Endothelial cell of umbilical vein (primary cell): Measurements from ENCODE around the gene USP27X. TPM values are rescaled to one million over a fixed set of nuclear protein-coding genes. Genes with fewer than 3 reads are reported as not detected.

Experiments used
- BruUV-seq: library from RNA; stranded (reverse); fragments of 400-500 nt; replicated peaks from 2 replicates; lab custom pipeline; 2021; lab: Mats Ljungman, UMichigan
- CTCF ChIA-PET: fragments of 300-600, 350-600 bp; sonication (Branson Sonifier 250); formaldehyde crosslinking; loops from one replicate; lab custom pipeline; 2021; ENCODE audit warnings: antibody characterized with exemption, inconsistent platforms; lab: Charles Lee
- POLR2A ChIA-PET: fragments of 300-600, 350-600 bp; sonication (Branson Sonifier 250); formaldehyde crosslinking; loops from one replicate; lab custom pipeline; 2021; ENCODE audit warnings: antibody characterized with exemption, inconsistent platforms; lab: Charles Lee
- DNase-seq: peaks from one replicate; pipeline ENCODE4 v3.0.0-alpha.2; 2011; ENCODE audit warnings: low read depth, low spot score
- FAIRE-seq: peaks from 2 replicates; lab custom pipeline; 2011; peaks lifted over from hg19 to GRCh38; lab: Jason Lieb, UNC
- H2AFZ ChIP-seq: 2 replicates; pipeline ENCODE4 v1.6.0; 2012; ENCODE audit warnings: low read depth, low read length, control low read depth, inconsistent platforms
- H3K27ac ChIP-seq: 2 replicates; pipeline ENCODE4 v1.5.1; 2011; ENCODE audit warnings: low read depth, mild to moderate bottlenecking, control low read depth, low read length, moderate library complexity; ENCODE audit not compliant: insufficient read depth
- H3K27me3 ChIP-seq, 2 experiments: 2 replicates each; pipeline versions ENCODE4 v1.6.0 to v1.6.1; 2011; ENCODE audit warnings: low read length in 2 of 2, mixed read lengths in 1 of 2; ENCODE audit not compliant: control insufficient read depth in 2 of 2, insufficient read depth in 2 of 2
- H3K36me3 ChIP-seq, 2 experiments: 2 replicates in 1 of 2; 3 replicates in 1 of 2; pipeline ENCODE4 v1.5.1; 2011; ENCODE audit warnings: low read length in 2 of 2, mild to moderate bottlenecking in 1 of 2, moderate library complexity in 1 of 2; ENCODE audit not compliant: control insufficient read depth in 2 of 2, insufficient read depth in 2 of 2; ENCODE audit errors: extremely low read depth in 1 of 2
- H3K4me1 ChIP-seq: 3 replicates; pipeline ENCODE4 v1.5.1; 2011; ENCODE audit warnings: mild to moderate bottlenecking, low read length; ENCODE audit not compliant: control insufficient read depth, insufficient read depth; ENCODE audit errors: extremely low read depth
- H3K4me2 ChIP-seq: 2 replicates; pipeline ENCODE4 v1.6.1; 2011; ENCODE audit warnings: low read length, control low read depth, mixed read lengths; ENCODE audit not compliant: insufficient read depth
- H3K4me3 ChIP-seq, 3 experiments: fragments of 200-600 bp in 1 of 3; sonication (generic), shearing (Covaris generic) in 1 of 3; replicated peaks in 1 of 3; 2 replicates each; pipeline ENCODE4 v1.5.1; 2011 to 2016; ENCODE audit warnings: control low read depth in 3 of 3, low read length in 3 of 3, mild to moderate bottlenecking in 2 of 3, inconsistent platforms in 1 of 3, low read depth in 1 of 3, moderate library complexity in 1 of 3; ENCODE audit not compliant: insufficient read depth in 1 of 3
- H3K79me2 ChIP-seq: 2 replicates; pipeline ENCODE4 v1.6.0; 2012; ENCODE audit warnings: low read length, inconsistent platforms; ENCODE audit not compliant: control insufficient read depth, insufficient read depth
- H3K9ac ChIP-seq: replicated peaks from 2 replicates; pipeline ENCODE3; 2011; ENCODE audit warnings: low read length, control low read depth; ENCODE audit not compliant: insufficient read depth; ENCODE audit errors: extremely low read depth
- H3K9me1 ChIP-seq: replicated peaks from 3 replicates; pipeline ENCODE4 v1.6.0; 2011; ENCODE audit warnings: mild to moderate bottlenecking, low read length; ENCODE audit not compliant: control insufficient read depth, insufficient read depth; ENCODE audit errors: extremely low read depth
- H3K9me3 ChIP-seq: replicated peaks from 2 replicates; pipeline ENCODE4 v1.5.1; 2012; ENCODE audit warnings: low read length, inconsistent platforms; ENCODE audit not compliant: control insufficient read depth, insufficient read depth
- H4K20me1 ChIP-seq: replicated peaks from 2 replicates; pipeline ENCODE3; 2011; ENCODE audit warnings: mild to moderate bottlenecking, low read length; ENCODE audit not compliant: control insufficient read depth, insufficient read depth; ENCODE audit errors: extremely low read depth
- CTCF ChIP-seq, 2 donors: IDR thresholded peaks; 1 replicate in 1 of 2; 2 replicates in 1 of 2; pipeline ENCODE4 v1.5.1; 2011; ENCODE audit warnings: low read length in 2 of 2, mild to moderate bottlenecking in 2 of 2, moderate library complexity in 2 of 2, control low read depth in 1 of 2, inconsistent platforms in 1 of 2, low read depth in 1 of 2; ENCODE audit not compliant: insufficient read depth in 1 of 2; ENCODE audit errors: extremely low read depth in 1 of 2
- EZH2 ChIP-seq: IDR thresholded peaks from 2 replicates; pipeline ENCODE4 v1.6.1; 2012; ENCODE audit warnings: borderline replicate concordance, low read depth, mild to moderate bottlenecking, moderate library complexity, low read length, inconsistent platforms; ENCODE audit not compliant: severe bottlenecking
- GATA2 ChIP-seq: IDR thresholded peaks from 2 replicates; pipeline ENCODE4 v1.7.0; 2011; ENCODE audit warnings: low read depth, mild to moderate bottlenecking, moderate library complexity, mixed read lengths, low read length; ENCODE audit not compliant: insufficient read length, insufficient read depth
- JUN ChIP-seq: IDR thresholded peaks from 2 replicates; pipeline ENCODE4 v1.6.1; 2011; ENCODE audit warnings: borderline replicate concordance, low read depth; ENCODE audit not compliant: insufficient read length, insufficient read depth
- MAX ChIP-seq: IDR thresholded peaks from 2 replicates; pipeline ENCODE4 v1.6.1; 2011; ENCODE audit not compliant: insufficient read depth, insufficient read length
- MYC ChIP-seq: IDR thresholded peaks from one replicate; pipeline ENCODE4 v1.6.1; 2011; ENCODE audit warnings: mild to moderate bottlenecking, low read depth, low read length
- dilution Hi-C: fragments of 300-500 bp; cut with MboI; formaldehyde crosslinking; loops from one replicate; pipeline ENCODE4 v1.15.0; 2019; ENCODE audit warnings: low sequenced_read_pairs; ENCODE audit not compliant: extremely low pct_ligation_motif_present
- intact Hi-C: fragments of 100-400 bp; cut with micrococcal nuclease; formaldehyde crosslinking; loops from one replicate; pipeline ENCODE4 v1.10.0; 2022
- polyA plus RNA-seq, 4 experiments: library from polyadenylated mRNA; depleted of rRNA in 3 of 4; stranded (reverse) in 3 of 4; unstranded in 1 of 4; fragments of >200 nt; gene quantifications; 2 replicates each; pipeline versions ENCODE4 v1.2.1 to v1.2.3, GENCODE V29; 2011 to 2012; ENCODE audit warnings: missing spikeins in 1 of 4
- total RNA-seq: library from RNA; stranded (reverse); gene quantifications from 2 replicates; pipeline ENCODE4 v1.2.3, GENCODE V29; 2021

The USP27X gene
- total and polyA plus RNA-seq, 2 donors (not counting 3 experiments of a cell fraction or from before 2014, with no cell fraction given) = 2.2 to 2.3 TPM

GRCh38 chrX:49853661-49854060, 25.6 kb upstream of the USP27X start:
- ChIA-PET CTCF (no interaction called here), POLR2A (no interaction called here)
- Histone ChIP-seq H4K20me1 (no peaks in the 10 kb centered on the region), H3K9ac (no peak overlapping the region), H3K36me3 (no peaks in the 10 kb centered on the region), H3K79me2 (no peaks in the 10 kb centered on the region), H3K4me2 (no peak overlapping the region), H3K27ac (no peak overlapping the region), H3K4me1 (no peaks in the 10 kb centered on the region), H3K9me3 (no peaks in the 10 kb centered on the region), H3K9me1 (no peaks in the 10 kb centered on the region), H3K27me3 (no peaks in the 10 kb centered on the region), H2AFZ (no peak overlapping the region), H3K4me3 (no peak overlapping the region)
- DNase-seq = no peak
- intact Hi-C loops (no loop called here), dilution Hi-C loops (no loop called here)
- no TSS peak for BruUV-seq
- no peak for TF ChIP-seq MAX
- no peak for TF ChIP-seq EZH2
- no peak for TF ChIP-seq JUN
- TF ChIP-seq CTCF (IDR thresholded peaks at IDR 0.05; ENCODE audit: extremely low read depth in 1 of 2, insufficient read depth in 1 of 2, low read depth in 1 of 2, low read length in 2 of 2) = no peak
- no peak for TF ChIP-seq MYC
- TF ChIP-seq GATA2 = no peak
- FAIRE-seq = no peak
